GM12864 (cell line): ENCODE results near the gene PSMC1.

Source experiments
- DNase-seq: peaks from one replicate; pipeline ENCODE4 v3.0.0-alpha.2; 2011; ENCODE audit warnings: low read depth
- H3K4me3 ChIP-seq: 2 replicates; pipeline ENCODE4 v1.5.1; 2011; ENCODE audit warnings: mild to moderate bottlenecking, low read depth, low read length, control low read depth
- CTCF ChIP-seq: IDR thresholded peaks from 2 replicates; pipeline ENCODE4 v1.5.1; 2011; ENCODE audit warnings: low read depth, mild to moderate bottlenecking, moderate library complexity, low read length, control low read depth, inconsistent platforms; ENCODE audit errors: missing control alignments

PSMC1 gene

GRCh38 chr14:90301668-90302090 is 45.3 kb downstream of the PSMC1 start:
- no peak overlapping the region for H3K4me3 ChIP-seq
- no peak for DNase-seq
- peak; percentile 20 for TF ChIP-seq CTCF

DNA sequence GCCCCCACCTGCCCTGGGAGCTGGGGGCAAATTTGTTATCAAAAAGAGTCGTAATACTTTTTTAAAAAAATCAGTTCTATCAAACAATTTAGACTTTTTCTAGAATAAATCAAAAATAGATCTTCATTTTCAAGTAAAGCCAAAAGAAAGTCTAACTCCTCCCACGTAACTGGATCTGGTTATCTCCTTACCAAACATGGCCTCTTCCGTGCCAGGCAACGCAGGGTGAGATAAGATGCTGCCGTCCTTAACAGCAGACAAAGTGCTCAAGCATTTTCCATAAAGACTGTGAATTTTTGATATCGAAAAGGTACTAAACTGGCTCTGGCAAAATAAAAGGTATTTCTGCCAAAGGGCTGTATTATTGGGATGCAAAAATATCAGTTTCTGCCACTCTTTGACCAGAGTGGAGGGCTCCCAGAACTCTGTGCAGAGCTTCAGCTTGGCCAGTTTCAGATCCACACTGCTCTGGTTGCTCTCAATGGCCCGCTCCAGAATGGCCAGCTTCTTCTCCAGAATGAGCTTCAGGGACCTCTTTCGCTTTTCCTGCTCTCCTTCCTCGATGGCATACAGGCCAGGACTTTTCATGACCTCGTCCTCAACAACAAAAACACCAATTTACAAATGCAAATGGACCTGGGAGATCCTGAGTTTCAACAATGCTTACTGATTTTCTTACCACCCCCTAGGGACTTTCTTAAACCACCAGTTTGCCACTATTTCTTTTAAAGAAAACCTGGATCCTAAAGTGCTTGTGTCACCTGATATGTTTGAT is 46.4 kb downstream of the PSMC1 start:
- TF ChIP-seq CTCF = no peak
- H3K4me3 ChIP-seq = no peak overlapping the region
- no peak for DNase-seq

- TF ChIP-seq CTCF = no peak
- DNase-seq = no peak
- H3K4me3 ChIP-seq = no peak overlapping the region
These were observed 47.1 kb downstream of the PSMC1 start for GRCh38 chr14:90303473-90303872.

DNA sequence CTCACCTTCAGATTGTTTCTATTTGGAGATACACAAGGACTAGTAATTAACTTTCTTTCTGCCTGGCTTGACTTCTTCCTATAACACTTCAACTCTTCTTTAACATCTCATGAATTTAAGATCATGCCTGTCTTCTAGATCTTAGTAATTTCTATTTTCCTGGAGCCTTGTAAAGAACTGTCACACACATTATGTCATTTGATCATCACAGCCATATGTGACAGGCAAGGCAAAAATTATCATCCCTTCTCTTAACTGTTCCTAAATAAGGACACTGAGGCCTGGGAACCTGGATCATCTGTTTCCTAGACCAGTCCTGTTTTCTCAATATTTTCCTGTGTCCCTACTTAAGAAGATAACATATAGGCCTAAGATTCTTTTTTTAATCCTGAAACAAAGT is 48.1 kb downstream of the PSMC1 start:
- no peak for TF ChIP-seq CTCF
- no peak overlapping the region for H3K4me3 ChIP-seq
- no peak for DNase-seq

GRCh38 chr14:90305176-90305601 is 48.8 kb downstream of the PSMC1 start:
- no peak overlapping the region for H3K4me3 ChIP-seq
- no peak for TF ChIP-seq CTCF
- no peak for DNase-seq

DNA sequence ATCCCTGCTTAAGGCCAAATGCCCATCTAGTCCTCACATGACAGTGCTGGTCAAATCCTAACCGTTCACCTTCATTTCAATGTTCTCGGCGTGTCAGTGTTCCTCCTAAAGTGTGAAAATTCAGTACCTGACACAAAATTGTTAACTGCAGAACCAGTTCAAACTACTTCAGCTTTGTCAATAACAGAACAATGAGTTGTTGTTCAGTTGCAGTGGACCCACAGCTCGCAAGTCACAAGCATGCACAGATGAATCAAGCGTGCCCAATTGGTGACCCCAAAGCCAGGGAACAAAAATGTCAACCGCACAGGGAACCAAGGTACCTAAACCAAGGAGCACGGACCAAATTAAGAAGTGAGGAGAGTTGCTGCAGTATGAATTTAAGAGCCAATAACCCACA is 52.2 kb downstream of the PSMC1 start:
- H3K4me3 ChIP-seq = no peak overlapping the region
- DNase-seq = no peak
- TF ChIP-seq CTCF = no peak

- no peak for DNase-seq
- H3K4me3 ChIP-seq = no peak overlapping the region
- TF ChIP-seq CTCF = no peak
These were observed 60.9 kb downstream of the PSMC1 start for GRCh38 chr14:90317286-90317685.
